Measurements from ENCODE around the gene CPSF3.
A peak's percentile ranks its signal among the peaks of the same experiment; 100 is the strongest.
"Not testable (repeated sequence)": the region's sequence is repeated elsewhere in the genome, so short reads cannot be mapped to it uniquely, and the experiment has no call there.

Gene CPSF3

GRCh38 chr2:9397201-9397600 is 26.3 kb upstream of the CPSF3 start:
- DNase-seq, result no peak

GRCh38 chr2:9398251-9398650 is 25.2 kb upstream of the CPSF3 start:
- DNase-seq, result not testable (repeated sequence)

GRCh38 chr2:9398881-9399780 is 24.3 kb upstream of the CPSF3 start:
- DNase-seq, result no peak

GRCh38 chr2:9400268-9401058 is 23.0 kb upstream of the CPSF3 start:
- DNase-seq, result no peak

- DNase-seq, result no peak
Observed at GRCh38 chr2:9401059-9401547, 22.4 kb upstream of the CPSF3 start.

GRCh38 chr2:9401646-9402371 is 21.6 kb upstream of the CPSF3 start:
- no peak for DNase-seq

- no peak for DNase-seq
Observed at GRCh38 chr2:9403924-9404323, 19.5 kb upstream of the CPSF3 start.

GRCh38 chr2:9404451-9404850 is 19.0 kb upstream of the CPSF3 start:
- DNase-seq, result no peak

- no peak for DNase-seq
Observed at GRCh38 chr2:9405636-9406035, 17.8 kb upstream of the CPSF3 start.

GRCh38 chr2:9406529-9407362 is 16.7 kb upstream of the CPSF3 start:
- DNase-seq, result no peak

GRCh38 chr2:9407363-9407811 is 16.1 kb upstream of the CPSF3 start:
- no peak for DNase-seq

- DNase-seq, result peak; percentile 65
Observed at GRCh38 chr2:9408641-9409151, 14.8 kb upstream of the CPSF3 start.

- DNase-seq, result no peak
Observed at GRCh38 chr2:9410108-9410507, 13.3 kb upstream of the CPSF3 start.

GRCh38 chr2:9412781-9413180 is 10.7 kb upstream of the CPSF3 start:
- no peak for DNase-seq

- no peak for DNase-seq
Observed at GRCh38 chr2:9415516-9416169, 7.8 kb upstream of the CPSF3 start.

- DNase-seq, result no peak
Observed at GRCh38 chr2:9416267-9416961, 7.0 kb upstream of the CPSF3 start.

- DNase-seq, result no peak
Observed at GRCh38 chr2:9416962-9417316, 6.5 kb upstream of the CPSF3 start.

- DNase-seq, result no peak
Observed at GRCh38 chr2:9417725-9418124, 5.7 kb upstream of the CPSF3 start.

- DNase-seq, result no peak
Observed at GRCh38 chr2:9418746-9419145, 4.7 kb upstream of the CPSF3 start.

- no peak for DNase-seq
Observed at GRCh38 chr2:9419541-9419940, 3.9 kb upstream of the CPSF3 start.

- no peak for DNase-seq
Observed at GRCh38 chr2:9420495-9420894, 3.0 kb upstream of the CPSF3 start.

All from NCI-H446 treated with DMSO at 0.1 percent for 48 hours (cell line).